GM18517 (cell line): ENCODE measurements around the gene GRID1.
"Not testable (repeated sequence)": the region's sequence is repeated elsewhere in the genome, so short reads cannot be mapped to it uniquely, and the experiment has no call there.

ENCODE experiments used
- ATAC-seq: cut with Tn5 transposase; IDR thresholded peaks from one replicate; pipeline ENCODE4 v1.9.1; 2021; ENCODE audit warnings: mild to moderate bottlenecking, moderate library complexity; ENCODE audit not compliant: unreplicated experiment

GRID1 gene

GRCh38 chr10:86392723-86393094, 26.1 kb upstream of the GRID1 start:
- ATAC-seq = peak; percentile 53

GRCh38 chr10:86391986-86392722, 25.6 kb upstream of the GRID1 start:
- ATAC-seq = peak; percentile 6

GRCh38 chr10:86391236-86391840, 24.7 kb upstream of the GRID1 start:
- no peak for ATAC-seq

GRCh38 chr10:86390337-86391120, 23.9 kb upstream of the GRID1 start:
- ATAC-seq = no peak

GRCh38 chr10:86389441-86390193, 23.0 kb upstream of the GRID1 start:
- peak; percentile 73 for ATAC-seq

- ATAC-seq = not testable (repeated sequence)
Measured at GRCh38 chr10:86389109-86389440, 22.5 kb upstream of the GRID1 start.

GRCh38 chr10:86388119-86388704, 21.6 kb upstream of the GRID1 start:
- ATAC-seq = no peak

GRCh38 chr10:86387178-86387794, 20.7 kb upstream of the GRID1 start:
- ATAC-seq = no peak

GRCh38 chr10:86385806-86386205, 19.2 kb upstream of the GRID1 start:
- no peak for ATAC-seq

GRCh38 chr10:86377797-86378146, 11.2 kb upstream of the GRID1 start:
- no peak for ATAC-seq

- peak; percentile 91 for ATAC-seq
Measured at GRCh38 chr10:86376852-86377796, 10.5 kb upstream of the GRID1 start.

- no peak for ATAC-seq
Measured at GRCh38 chr10:86376403-86376802, 9.8 kb upstream of the GRID1 start.

GRCh38 chr10:86375204-86375603, 8.6 kb upstream of the GRID1 start:
- no peak for ATAC-seq

- no peak for ATAC-seq
Measured at GRCh38 chr10:86374664-86375063, 8.1 kb upstream of the GRID1 start.

GRCh38 chr10:86373828-86374227, 7.2 kb upstream of the GRID1 start:
- no peak for ATAC-seq

GRCh38 chr10:86373251-86373650, 6.7 kb upstream of the GRID1 start:
- ATAC-seq = no peak

GRCh38 chr10:86372784-86373239, 6.2 kb upstream of the GRID1 start:
- ATAC-seq = no peak

GRCh38 chr10:86372119-86372783, 5.7 kb upstream of the GRID1 start:
- no peak for ATAC-seq

- ATAC-seq = no peak
Measured at GRCh38 chr10:86371691-86372090, 5.1 kb upstream of the GRID1 start.
